GM23338 (cell line): Measurements from ENCODE around the gene HNF4A. TPM values are rescaled to one million over a fixed set of nuclear protein-coding genes. Genes with fewer than 3 reads are reported as not detected.

ENCODE experiments used
- ATAC-seq: fragments of 200-7000 bp; cut with Tn5 transposase; 3 replicates; pipeline ENCODE4 v1.9.1; 2020
- DNase-seq: peaks from one replicate; pipeline ENCODE4 v3.0.0-alpha.2; 2015; ENCODE audit warnings: low spot score
- H2AFZ ChIP-seq: fragments of 200-600 bp; sonication (generic); 2 replicates; pipeline ENCODE4 v1.8.0; 2016; ENCODE audit warnings: antibody characterized with exemption, mild to moderate bottlenecking, moderate library complexity
- H3F3A ChIP-seq: fragments of 200-600 bp; sonication (generic); replicated peaks from 2 replicates; pipeline ENCODE4 v1.8.0; 2017; ENCODE audit warnings: antibody characterized with exemption, mixed run types, low read depth
- H3K27ac ChIP-seq: fragments of 200-600 bp; sonication (generic); 2 replicates; pipeline ENCODE4 v1.6.1; 2016; ENCODE audit warnings: low read depth
- H3K27me3 ChIP-seq: fragments of 200-600 bp; sonication (generic); 2 replicates; pipeline ENCODE4 v1.8.0; 2016; ENCODE audit warnings: mild to moderate bottlenecking, mixed run types, moderate library complexity; ENCODE audit not compliant: insufficient read depth
- H3K36me3 ChIP-seq: fragments of 200-600 bp; sonication (generic); 2 replicates; pipeline ENCODE4 v1.8.0; 2016; ENCODE audit warnings: mild to moderate bottlenecking; ENCODE audit not compliant: insufficient read depth
- H3K4me1 ChIP-seq: fragments of 200-600 bp; sonication (generic); 2 replicates; pipeline ENCODE4 v1.8.0; 2016; ENCODE audit warnings: mild to moderate bottlenecking, moderate library complexity; ENCODE audit not compliant: insufficient read depth
- H3K4me2 ChIP-seq: fragments of 200-600 bp; sonication (generic); 2 replicates; pipeline ENCODE4 v1.7.1; 2017; ENCODE audit warnings: mixed run types
- H3K4me3 ChIP-seq: fragments of 200-600 bp; sonication (generic); 2 replicates; pipeline ENCODE4 v1.6.1; 2016; ENCODE audit warnings: mixed run types
- H3K79me2 ChIP-seq: fragments of 200-600 bp; sonication (generic); replicated peaks from 2 replicates; pipeline ENCODE4 v1.8.0; 2017; ENCODE audit warnings: mild to moderate bottlenecking; ENCODE audit not compliant: insufficient read depth
- H3K9me2 ChIP-seq: fragments of 200-600 bp; sonication (generic); 2 replicates; pipeline ENCODE4 v1.8.0; 2017; ENCODE audit not compliant: insufficient read depth
- H4K20me1 ChIP-seq: fragments of 200-600 bp; sonication (generic); replicated peaks from 2 replicates; pipeline ENCODE4 v1.8.0; 2017; ENCODE audit warnings: mild to moderate bottlenecking; ENCODE audit not compliant: insufficient read depth
- H3K27ac Mint-ChIP-seq: 2 replicates; pipeline ENCODE4 v1.8.0; 2020; ENCODE audit warnings: inconsistent platforms, mild to moderate bottlenecking, moderate library complexity, mixed read lengths
- H3K27me3 Mint-ChIP-seq: 3 replicates; pipeline ENCODE4 v1.8.0; 2022; ENCODE audit warnings: low read depth, mild to moderate bottlenecking, moderate library complexity, mixed read lengths, inconsistent platforms; ENCODE audit not compliant: insufficient read depth, poor library complexity
- H3K36me3 Mint-ChIP-seq: 3 replicates; pipeline ENCODE4 v1.8.0; 2021; ENCODE audit warnings: low read depth, mild to moderate bottlenecking, inconsistent platforms, moderate library complexity, mixed read lengths
- H3K4me1 Mint-ChIP-seq: 3 replicates; pipeline ENCODE4 v1.8.0; 2020; ENCODE audit warnings: mild to moderate bottlenecking, inconsistent platforms, mixed read lengths
- H3K4me3 Mint-ChIP-seq: 3 replicates; pipeline ENCODE4 v1.8.0; 2021; ENCODE audit warnings: moderate library complexity, mild to moderate bottlenecking, inconsistent platforms, mixed read lengths
- H3K9me3 Mint-ChIP-seq: 3 replicates; pipeline ENCODE4 v1.8.0; 2020; ENCODE audit warnings: moderate library complexity, mild to moderate bottlenecking, inconsistent platforms, mixed read lengths
- CREB1 ChIP-seq: fragments of 250-450 bp; sonication (Bioruptor Pico); IDR thresholded peaks from 2 replicates; pipeline ENCODE4 v1.5.0; 2020; ENCODE audit warnings: low read depth, mild to moderate bottlenecking, moderate library complexity
- CTCF ChIP-seq, 2 experiments: fragments of 200-600 bp in 1 of 2; sonication (generic) in 1 of 2; conservative IDR thresholded peaks; 2 replicates each; pipeline versions ENCODE4 v1.5.1 to v1.6.1; 2016 to 2017; ENCODE audit warnings: antibody characterized with exemption in 2 of 2, low read depth in 2 of 2, mild to moderate bottlenecking in 2 of 2, moderate library complexity in 1 of 2
- ETS1 ChIP-seq: IDR thresholded peaks from 2 replicates; pipeline ENCODE4 v1.6.1; 2016; ENCODE audit warnings: antibody characterized with exemption
- EZH2 ChIP-seq: fragments of 200-600 bp; sonication (generic); IDR thresholded peaks from one replicate; pipeline ENCODE4 v1.8.0; 2017; ENCODE audit warnings: antibody characterized with exemption, mild to moderate bottlenecking, low read depth; ENCODE audit not compliant: unreplicated experiment
- JUNB ChIP-seq: IDR thresholded peaks from one replicate; pipeline ENCODE4 v1.6.1; 2016; ENCODE audit warnings: antibody characterized with exemption; ENCODE audit not compliant: unreplicated experiment
- NANOG ChIP-seq: IDR thresholded peaks from 2 replicates; pipeline ENCODE4 v1.6.1; 2016; ENCODE audit warnings: antibody characterized with exemption, borderline replicate concordance
- REST ChIP-seq: IDR thresholded peaks from one replicate; pipeline ENCODE4 v1.6.1; 2018; ENCODE audit warnings: antibody characterized with exemption; ENCODE audit not compliant: unreplicated experiment
- STAT1 ChIP-seq: IDR thresholded peaks from one replicate; pipeline ENCODE4 v1.6.1; 2016; ENCODE audit warnings: antibody characterized with exemption; ENCODE audit not compliant: unreplicated experiment
- ZNF114 ChIP-seq: fragments of 250-450 bp; sonication (Bioruptor Pico); IDR thresholded peaks from 2 replicates; pipeline ENCODE4 v1.5.0; 2020; ENCODE audit warnings: mild to moderate bottlenecking, moderate library complexity
- ZNF331 ChIP-seq: fragments of 250-450 bp; sonication (Bioruptor Pico); IDR thresholded peaks from 2 replicates; pipeline ENCODE4 v1.5.0; 2020; ENCODE audit warnings: low read depth, mild to moderate bottlenecking, moderate library complexity
- ZNF462 ChIP-seq: fragments of 250-450 bp; sonication (Bioruptor Pico); IDR thresholded peaks from 2 replicates; pipeline ENCODE4 v1.5.0; 2020; ENCODE audit warnings: mild to moderate bottlenecking, moderate library complexity
- polyA plus RNA-seq: library from polyadenylated mRNA; unstranded; fragments of >200 nt; fragmentation: Nextera tagmentation; extraction: Ambion mirVana; gene quantifications from 2 replicates; pipeline ENCODE4 v1.2.1, GENCODE V29; 2016
- total RNA-seq: library from RNA; depleted of rRNA; stranded (reverse); fragments of >200 nt; shearing (Covaris generic); gene quantifications from 2 replicates; pipeline ENCODE4 v1.2.3, GENCODE V29; 2014

Gene HNF4A
- total and polyA plus RNA-seq, 2 experiments from 2014 or later, result not detected

- no peak for TF ChIP-seq CTCF (conservative IDR thresholded peaks at IDR 0.05; ENCODE audit: low read depth in 2 of 2)
- TF ChIP-seq NANOG, result no peak
- TF ChIP-seq ZNF331 (CRISPR knock-in tag), result no peak
- no peak for TF ChIP-seq ETS1
Observed at GRCh38 chr20:44364780-44365179, 9.3 kb downstream of the HNF4A start (continued).

GRCh38 chr20:44367746-44368145 is 12.2 kb downstream of the HNF4A start:
- TF ChIP-seq CREB1 (CRISPR knock-in tag) (no peak), JUNB (no peak), ETS1 (no peak), REST (no peak), ZNF462 (CRISPR knock-in tag) (no peak), ZNF114 (CRISPR knock-in tag) (no peak), EZH2 (no peak), STAT1 (no peak), ZNF331 (CRISPR knock-in tag) (no peak)
- Mint-ChIP-seq H3K4me3 (no peak overlapping the region), H3K4me1 (peaks cover 4% of the 10 kb centered on the region; the same call in 1 of the 3 replicates), H3K27ac (no peak overlapping the region), H3K27me3 (peaks cover 8% of the 10 kb centered on the region), H3K36me3 (no peaks in the 10 kb centered on the region), H3K9me3 (no peaks in the 10 kb centered on the region)
- no peak for DNase-seq
- H3K79me2 ChIP-seq, result no peaks in the 10 kb centered on the region
- H3K9me2 ChIP-seq, result no peaks in the 10 kb centered on the region
- no peak overlapping the region for H3K4me2 ChIP-seq
- H3K27ac ChIP-seq, result no peak overlapping the region
- H3K4me3 ChIP-seq, result no peak overlapping the region
- no peak for ATAC-seq
- no peaks in the 10 kb centered on the region for H3F3A ChIP-seq
- no peaks in the 10 kb centered on the region for H3K4me1 ChIP-seq
- H3K36me3 ChIP-seq, result no peaks in the 10 kb centered on the region
- no peaks in the 10 kb centered on the region for H4K20me1 ChIP-seq
- H3K27me3 ChIP-seq, result no peaks in the 10 kb centered on the region
- no peak overlapping the region for H2AFZ ChIP-seq
